MM.1S (cell line): ENCODE measurements around the gene SEMA6A.
"Not testable (repeated sequence)": the region's sequence is repeated elsewhere in the genome, so short reads cannot be mapped to it uniquely, and the experiment has no call there.

ENCODE experiments used
- DNase-seq: peaks from one replicate; pipeline ENCODE4 v3.0.0-alpha.2; 2015
- H2AFZ ChIP-seq: fragments of 300-600 bp; sonication (generic); 2 replicates; pipeline ENCODE4 v1.6.0; 2016; ENCODE audit warnings: antibody characterized with exemption, low read length
- H3F3A ChIP-seq: fragments of 300-600 bp; sonication (generic); 2 replicates; pipeline ENCODE4 v1.6.1; 2016; ENCODE audit warnings: mild to moderate bottlenecking, antibody characterized with exemption, low read length, moderate library complexity, mixed read lengths; ENCODE audit not compliant: insufficient read depth
- H3K27ac ChIP-seq: fragments of 300-600 bp; sonication (generic); 2 replicates; pipeline ENCODE4 v1.5.1; 2016; ENCODE audit warnings: mild to moderate bottlenecking, low read length
- H3K27me3 ChIP-seq: fragments of 300-600 bp; sonication (generic); replicated peaks from 2 replicates; pipeline ENCODE4 v1.6.0; 2016; ENCODE audit warnings: low read length; ENCODE audit not compliant: insufficient read depth
- H3K36me3 ChIP-seq: fragments of 300-600 bp; sonication (generic); replicated peaks from 2 replicates; pipeline ENCODE4 v1.6.1; 2016; ENCODE audit warnings: mild to moderate bottlenecking, low read length, mixed read lengths; ENCODE audit not compliant: insufficient read depth
- H3K4me1 ChIP-seq: fragments of 300-600 bp; sonication (generic); 2 replicates; pipeline ENCODE4 v1.6.1; 2016; ENCODE audit warnings: low read length, mixed read lengths
- H3K4me2 ChIP-seq: fragments of 300-600 bp; sonication (generic); 2 replicates; pipeline ENCODE4 v1.6.0; 2016; ENCODE audit warnings: low read depth, low read length
- H3K4me3 ChIP-seq: fragments of 300-600 bp; sonication (generic); 2 replicates; pipeline ENCODE4 v1.5.1; 2016; ENCODE audit warnings: low read length, mixed read lengths
- H3K79me2 ChIP-seq: fragments of 300-600 bp; sonication (generic); 2 replicates; pipeline ENCODE4 v1.6.1; 2016; ENCODE audit warnings: mixed run types, low read length, mixed read lengths
- H3K9ac ChIP-seq: fragments of 300-600 bp; sonication (generic); 2 replicates; pipeline ENCODE4 v1.6.1; 2016; ENCODE audit warnings: low read length, mixed read lengths
- H3K9me2 ChIP-seq: fragments of 300-600 bp; sonication (generic); replicated peaks from 2 replicates; pipeline ENCODE4 v1.6.1; 2016; ENCODE audit warnings: mild to moderate bottlenecking, low read length, mixed read lengths; ENCODE audit not compliant: insufficient read depth
- H3K9me3 ChIP-seq: fragments of 300-600 bp; sonication (generic); replicated peaks from 2 replicates; pipeline ENCODE4 v1.6.1; 2016; ENCODE audit warnings: mild to moderate bottlenecking, low read length, mixed read lengths; ENCODE audit not compliant: insufficient read depth
- H4K20me1 ChIP-seq: fragments of 300-600 bp; sonication (generic); 2 replicates; pipeline ENCODE4 v1.6.1; 2016; ENCODE audit warnings: mild to moderate bottlenecking, low read length, moderate library complexity, mixed read lengths; ENCODE audit not compliant: insufficient read depth
- EZH2 ChIP-seq: fragments of 300-600 bp; sonication (generic); optimal IDR thresholded peaks from 2 replicates; pipeline ENCODE3; 2017; ENCODE audit warnings: low read depth, mild to moderate bottlenecking, antibody characterized with exemption, low read length, mixed read lengths
- EZH2phosphoT487 ChIP-seq: fragments of 300-600 bp; sonication (generic); IDR thresholded peaks from 2 replicates; pipeline ENCODE4 v1.6.1; 2018; ENCODE audit warnings: antibody characterized with exemption, low read length
- TF ChIP-seq, protein P1 (sequence below): fragments of 300-600 bp; sonication (generic); IDR thresholded peaks from 2 replicates; pipeline ENCODE4 v1.5.1; 2016; ENCODE audit warnings: antibody characterized with exemption, low read length, mixed read lengths

The SEMA6A gene

GRCh38 chr5:116524051-116524904, 50.3 kb downstream of the SEMA6A start:
- Histone ChIP-seq H3K4me2 (no peak overlapping the region), H3K9me2 (no peaks in the 10 kb centered on the region), H3K79me2 (no peaks in the 10 kb centered on the region), H3K9ac (no peak overlapping the region), H3K4me1 (no peaks in the 10 kb centered on the region), H3K27ac (no peak overlapping the region), H3K36me3 (no peaks in the 10 kb centered on the region), H3K4me3 (no peak overlapping the region), H3K27me3 (no peaks in the 10 kb centered on the region), H4K20me1 (no peaks in the 10 kb centered on the region), H3K9me3 (no peaks in the 10 kb centered on the region), H2AFZ (no peak overlapping the region), H3F3A (no peaks in the 10 kb centered on the region)
- DNase-seq = no peak
- TF ChIP-seq EZH2 = no peak
- TF ChIP-seq, protein P1, sequence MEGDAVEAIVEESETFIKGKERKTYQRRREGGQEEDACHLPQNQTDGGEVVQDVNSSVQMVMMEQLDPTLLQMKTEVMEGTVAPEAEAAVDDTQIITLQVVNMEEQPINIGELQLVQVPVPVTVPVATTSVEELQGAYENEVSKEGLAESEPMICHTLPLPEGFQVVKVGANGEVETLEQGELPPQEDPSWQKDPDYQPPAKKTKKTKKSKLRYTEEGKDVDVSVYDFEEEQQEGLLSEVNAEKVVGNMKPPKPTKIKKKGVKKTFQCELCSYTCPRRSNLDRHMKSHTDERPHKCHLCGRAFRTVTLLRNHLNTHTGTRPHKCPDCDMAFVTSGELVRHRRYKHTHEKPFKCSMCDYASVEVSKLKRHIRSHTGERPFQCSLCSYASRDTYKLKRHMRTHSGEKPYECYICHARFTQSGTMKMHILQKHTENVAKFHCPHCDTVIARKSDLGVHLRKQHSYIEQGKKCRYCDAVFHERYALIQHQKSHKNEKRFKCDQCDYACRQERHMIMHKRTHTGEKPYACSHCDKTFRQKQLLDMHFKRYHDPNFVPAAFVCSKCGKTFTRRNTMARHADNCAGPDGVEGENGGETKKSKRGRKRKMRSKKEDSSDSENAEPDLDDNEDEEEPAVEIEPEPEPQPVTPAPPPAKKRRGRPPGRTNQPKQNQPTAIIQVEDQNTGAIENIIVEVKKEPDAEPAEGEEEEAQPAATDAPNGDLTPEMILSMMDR = no peak
- TF ChIP-seq EZH2phosphoT487 = no peak

DNA sequence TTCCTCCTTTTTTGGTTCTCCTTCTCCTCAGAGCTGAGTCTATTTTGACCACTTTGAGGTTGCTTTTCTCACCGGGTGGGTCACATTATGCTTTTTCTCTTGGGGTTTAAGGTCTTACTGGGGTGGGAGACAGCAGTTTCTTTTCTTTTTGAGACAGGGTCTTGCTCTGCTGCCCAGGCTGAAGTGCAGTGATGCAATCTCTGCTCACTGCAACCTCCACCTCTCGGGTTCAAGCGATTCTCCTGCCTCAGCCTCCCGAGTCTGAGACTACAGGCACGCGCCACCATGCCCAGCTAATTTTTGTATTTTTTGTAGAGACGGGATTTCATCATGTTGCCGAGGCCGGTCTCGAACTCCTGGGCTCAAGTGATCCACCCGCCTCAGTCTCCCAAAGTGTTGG, 51.4 kb downstream of the SEMA6A start:
- not testable (repeated sequence) for H3K9ac ChIP-seq, H3K27ac ChIP-seq, DNase-seq, H3K4me3 ChIP-seq, H3K79me2 ChIP-seq, H3K9me2 ChIP-seq, H3K9me3 ChIP-seq, H2AFZ ChIP-seq, H3K27me3 ChIP-seq, H3K4me1 ChIP-seq, H3K36me3 ChIP-seq, H3K4me2 ChIP-seq, H4K20me1 ChIP-seq, H3F3A ChIP-seq

- Histone ChIP-seq H3K4me2 (no peak overlapping the region), H3K9me3 (no peaks in the 10 kb centered on the region), H3K4me3 (no peak overlapping the region), H3K79me2 (no peaks in the 10 kb centered on the region), H2AFZ (no peak overlapping the region), H3K36me3 (no peaks in the 10 kb centered on the region), H3K27me3 (no peaks in the 10 kb centered on the region), H4K20me1 (no peaks in the 10 kb centered on the region), H3K27ac (no peak overlapping the region), H3F3A (no peaks in the 10 kb centered on the region), H3K4me1 (no peaks in the 10 kb centered on the region), H3K9ac (no peak overlapping the region), H3K9me2 (no peaks in the 10 kb centered on the region)
- no peak for DNase-seq
- TF ChIP-seq EZH2phosphoT487 (no peak), EZH2 (no peak)
- TF ChIP-seq, protein P1 = no peak
Observed at GRCh38 chr5:116522356-116523136, 52.1 kb downstream of the SEMA6A start.
